SU-DHL-6 (cell line): ENCODE data around the gene PDE4C.

Experiments used
- H2AFZ ChIP-seq: fragments of 200-600 bp; sonication (generic); 2 replicates; pipeline ENCODE4 v1.6.1; 2014; ENCODE audit warnings: low read depth, mild to moderate bottlenecking, moderate library complexity, mixed read lengths, antibody characterized with exemption, low read length; ENCODE audit not compliant: severe bottlenecking
- H3F3A ChIP-seq: fragments of 200-600 bp; shearing (Covaris generic); 2 replicates; pipeline ENCODE4 v1.6.0; 2016; ENCODE audit warnings: antibody characterized with exemption, mild to moderate bottlenecking; ENCODE audit not compliant: insufficient read depth
- H3K27ac ChIP-seq: fragments of 200-600 bp; sonication (generic); 2 replicates; pipeline ENCODE4 v1.5.1; 2016; ENCODE audit warnings: low read depth, mild to moderate bottlenecking, low read length, moderate library complexity, mixed read lengths
- H3K27me3 ChIP-seq: fragments of 200-600 bp; sonication (generic), shearing (Covaris generic); 2 replicates; pipeline ENCODE4 v1.6.0; 2014; ENCODE audit warnings: mild to moderate bottlenecking, low read length
- H3K36me3 ChIP-seq: fragments of 200-600 bp; sonication (generic); 2 replicates; pipeline ENCODE4 v1.6.1; 2014; ENCODE audit warnings: mild to moderate bottlenecking, low read length, mixed read lengths
- H3K4me2 ChIP-seq: fragments of 300-600, 200-600 bp; shearing (Covaris generic), sonication (generic); 2 replicates; pipeline ENCODE4 v1.6.0; 2014; ENCODE audit warnings: low read length, low read depth, mild to moderate bottlenecking; ENCODE audit not compliant: poor library complexity, severe bottlenecking
- H3K4me3 ChIP-seq: fragments of 200-600 bp; sonication (generic); 2 replicates; pipeline ENCODE4 v1.5.1; 2014; ENCODE audit warnings: antibody characterized with exemption, low read length, mild to moderate bottlenecking, mixed read lengths; ENCODE audit not compliant: insufficient read depth, poor library complexity, severe bottlenecking
- H3K79me2 ChIP-seq: fragments of 200-600 bp; sonication (generic); 2 replicates; pipeline ENCODE4 v1.6.1; 2014; ENCODE audit warnings: mild to moderate bottlenecking, low read length, moderate library complexity; ENCODE audit not compliant: insufficient read depth
- H3K9ac ChIP-seq: fragments of 200-600 bp; sonication (generic); 2 replicates; pipeline ENCODE4 v1.7.0; 2014; ENCODE audit warnings: mild to moderate bottlenecking, low read length
- H3K9me2 ChIP-seq: fragments of 200-600 bp; sonication (generic); replicated peaks from 2 replicates; pipeline ENCODE4 v1.6.1; 2014; ENCODE audit warnings: low read length; ENCODE audit not compliant: insufficient read depth
- H3K9me3 ChIP-seq: fragments of 200-600 bp; sonication (generic); 2 replicates; pipeline ENCODE4 v1.6.1; 2014; ENCODE audit warnings: low read length, mixed read lengths; ENCODE audit not compliant: insufficient read depth
- H4K20me1 ChIP-seq: fragments of 200-600 bp; sonication (generic); 2 replicates; pipeline ENCODE4 v1.6.1; 2014; ENCODE audit warnings: low read depth, mild to moderate bottlenecking, antibody characterized with exemption, low read length, moderate library complexity, mixed read lengths
- EZH2phosphoT487 ChIP-seq: fragments of 200-600 bp; sonication (generic), shearing (Covaris generic); conservative IDR thresholded peaks from 2 replicates; pipeline ENCODE4 v1.6.1; 2018; ENCODE audit warnings: mild to moderate bottlenecking, antibody characterized with exemption, low read length, moderate library complexity, mixed read lengths
- TF ChIP-seq, protein P1 (sequence below): fragments of 200-600 bp; sonication (generic); IDR thresholded peaks from one replicate; pipeline ENCODE4 v1.5.1; 2017; ENCODE audit warnings: antibody characterized with exemption, mild to moderate bottlenecking, low read length, moderate library complexity; ENCODE audit not compliant: insufficient read depth, poor library complexity, severe bottlenecking

The PDE4C gene

DNA sequence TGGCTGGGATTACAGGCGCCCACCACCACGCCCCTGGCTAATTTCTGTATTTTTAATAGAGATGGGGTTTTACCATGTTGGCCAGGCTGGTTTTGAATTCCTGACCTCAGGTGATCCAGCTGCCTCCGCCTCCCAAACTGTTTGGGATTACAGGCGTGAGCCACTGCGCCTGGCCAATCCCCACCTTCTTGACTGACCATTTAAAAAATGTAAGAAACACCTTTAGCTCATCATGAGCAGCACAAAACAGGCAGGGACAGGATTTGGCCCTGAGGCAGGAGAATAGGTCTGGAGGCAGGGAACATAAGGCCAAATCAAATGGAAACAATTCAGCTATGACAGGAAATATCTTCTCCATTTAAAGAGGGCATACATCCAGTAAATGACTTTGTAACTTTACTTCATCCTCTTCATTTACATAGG is 34.6 kb downstream of the PDE4C start:
- no peaks in the 10 kb centered on the region for H3K36me3 ChIP-seq
- no peaks in the 10 kb centered on the region for H3K9me3 ChIP-seq
- H3K79me2 ChIP-seq: peaks cover 10% of the 10 kb centered on the region
- H3F3A ChIP-seq: peaks cover 50% of the 10 kb centered on the region
- no peaks in the 10 kb centered on the region; the same call in 1 of the 2 replicates for H4K20me1 ChIP-seq
- peak overlapping the region; percentile 39 for H3K9ac ChIP-seq
- TF ChIP-seq, protein P1, sequence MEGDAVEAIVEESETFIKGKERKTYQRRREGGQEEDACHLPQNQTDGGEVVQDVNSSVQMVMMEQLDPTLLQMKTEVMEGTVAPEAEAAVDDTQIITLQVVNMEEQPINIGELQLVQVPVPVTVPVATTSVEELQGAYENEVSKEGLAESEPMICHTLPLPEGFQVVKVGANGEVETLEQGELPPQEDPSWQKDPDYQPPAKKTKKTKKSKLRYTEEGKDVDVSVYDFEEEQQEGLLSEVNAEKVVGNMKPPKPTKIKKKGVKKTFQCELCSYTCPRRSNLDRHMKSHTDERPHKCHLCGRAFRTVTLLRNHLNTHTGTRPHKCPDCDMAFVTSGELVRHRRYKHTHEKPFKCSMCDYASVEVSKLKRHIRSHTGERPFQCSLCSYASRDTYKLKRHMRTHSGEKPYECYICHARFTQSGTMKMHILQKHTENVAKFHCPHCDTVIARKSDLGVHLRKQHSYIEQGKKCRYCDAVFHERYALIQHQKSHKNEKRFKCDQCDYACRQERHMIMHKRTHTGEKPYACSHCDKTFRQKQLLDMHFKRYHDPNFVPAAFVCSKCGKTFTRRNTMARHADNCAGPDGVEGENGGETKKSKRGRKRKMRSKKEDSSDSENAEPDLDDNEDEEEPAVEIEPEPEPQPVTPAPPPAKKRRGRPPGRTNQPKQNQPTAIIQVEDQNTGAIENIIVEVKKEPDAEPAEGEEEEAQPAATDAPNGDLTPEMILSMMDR: no peak
- no peak for TF ChIP-seq EZH2phosphoT487
- peak overlapping the region; percentile 79 for H3K27ac ChIP-seq
- H3K9me2 ChIP-seq: no peaks in the 10 kb centered on the region
- no peaks in the 10 kb centered on the region for H3K27me3 ChIP-seq
- H3K4me2 ChIP-seq: peak overlapping the region; percentile 60
- H2AFZ ChIP-seq: peak overlapping the region; percentile 12
- H3K4me3 ChIP-seq: peak overlapping the region; percentile 3

DNA sequence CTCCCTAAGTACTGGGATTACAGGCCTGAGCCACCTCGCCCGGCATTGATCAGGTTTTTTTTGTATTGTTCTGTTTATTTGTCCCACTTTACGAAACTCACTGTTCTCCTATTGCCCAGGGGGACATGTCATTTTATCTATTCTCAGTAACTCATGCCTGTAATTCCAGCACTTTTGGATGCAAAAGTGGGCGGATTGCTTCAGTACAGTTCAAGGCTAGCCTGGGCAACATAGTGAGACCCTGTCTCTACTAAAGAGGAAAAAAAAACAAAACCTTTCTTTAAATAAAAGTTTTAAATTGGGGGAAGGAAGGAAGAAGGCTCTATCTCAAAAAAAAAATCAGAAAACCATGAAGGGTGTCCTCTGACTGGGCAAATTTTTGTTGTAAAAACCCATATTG is 36.0 kb downstream of the PDE4C start:
- no peak for TF ChIP-seq EZH2phosphoT487
- TF ChIP-seq, protein P1: no peak
- Histone ChIP-seq H3K9me3 (no peaks in the 10 kb centered on the region), H3K27ac (peak overlapping the region; percentile 41), H4K20me1 (no peaks in the 10 kb centered on the region; the same call in 1 of the 2 replicates), H3K36me3 (no peaks in the 10 kb centered on the region), H3K9me2 (no peaks in the 10 kb centered on the region), H3K4me2 (no peak overlapping the region), H3K79me2 (peaks cover 10% of the 10 kb centered on the region), H3K27me3 (no peaks in the 10 kb centered on the region), H3F3A (peaks cover 53% of the 10 kb centered on the region), H2AFZ (no peak overlapping the region), H3K4me3 (no peak overlapping the region), H3K9ac (no peak overlapping the region)

DNA sequence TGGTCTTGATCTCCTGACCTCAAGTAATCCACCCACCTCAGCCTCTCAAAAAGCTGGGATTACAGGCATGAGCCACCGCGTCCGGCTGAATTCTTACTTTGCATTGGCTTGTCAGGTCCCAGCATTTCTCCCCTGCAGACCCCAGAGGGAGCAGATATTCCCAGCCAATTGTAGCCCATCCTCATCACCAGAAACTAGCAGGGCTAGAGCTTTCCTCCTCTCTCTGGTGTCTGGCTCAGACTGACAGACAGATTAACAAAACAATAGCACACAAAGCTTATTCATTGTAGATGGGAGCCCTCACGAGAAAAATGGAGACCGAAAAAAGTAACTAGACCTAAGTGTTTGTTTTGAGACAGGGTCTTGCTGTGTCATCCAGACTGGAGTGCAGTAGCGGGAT is 40.7 kb downstream of the PDE4C start:
- Histone ChIP-seq H3K27ac (peak overlapping the region; percentile 48), H3K9me3 (no peaks in the 10 kb centered on the region), H3K9me2 (no peaks in the 10 kb centered on the region), H4K20me1 (no peaks in the 10 kb centered on the region), H3K27me3 (no peaks in the 10 kb centered on the region), H3K4me3 (no peak overlapping the region), H3K9ac (no peak overlapping the region), H3K4me2 (no peak overlapping the region), H3K79me2 (no peaks in the 10 kb centered on the region), H3F3A (peaks cover 75% of the 10 kb centered on the region), H3K36me3 (no peaks in the 10 kb centered on the region), H2AFZ (no peak overlapping the region)
- TF ChIP-seq EZH2phosphoT487: no peak

DNA sequence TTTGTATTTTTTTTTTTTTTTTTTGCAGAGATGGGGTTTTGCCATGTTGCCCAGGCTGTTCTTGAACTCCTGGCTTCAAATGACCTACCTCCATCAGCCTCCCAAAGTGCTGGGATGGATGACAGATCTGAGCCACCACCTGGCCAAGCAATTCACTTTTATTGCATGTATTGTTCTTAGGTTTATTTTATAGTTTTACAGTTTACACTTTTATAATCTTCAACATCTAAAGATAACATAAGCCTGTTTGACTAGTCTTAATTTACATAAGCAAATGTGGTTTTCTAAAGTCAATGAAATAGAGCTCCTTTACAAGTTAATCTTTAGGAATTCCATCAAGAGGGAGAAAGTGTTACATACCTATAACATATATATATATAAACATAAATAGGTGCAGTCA is 42.7 kb downstream of the PDE4C start:
- H2AFZ ChIP-seq: no peak overlapping the region
- H3K27ac ChIP-seq: peak overlapping the region; percentile 35; the same call in 1 of the 2 replicates
- no peaks in the 10 kb centered on the region for H3K9me3 ChIP-seq
- H3K36me3 ChIP-seq: no peaks in the 10 kb centered on the region
- H3K9me2 ChIP-seq: no peaks in the 10 kb centered on the region
- no peaks in the 10 kb centered on the region for H3K79me2 ChIP-seq
- H3K4me2 ChIP-seq: no peak overlapping the region
- H3F3A ChIP-seq: peaks cover 80% of the 10 kb centered on the region
- TF ChIP-seq EZH2phosphoT487: no peak
- TF ChIP-seq, protein P1: no peak
- no peaks in the 10 kb centered on the region for H4K20me1 ChIP-seq
- H3K9ac ChIP-seq: no peak overlapping the region
- no peaks in the 10 kb centered on the region for H3K27me3 ChIP-seq
- H3K4me3 ChIP-seq: no peak overlapping the region
